Ovary (tissue), 3 donors: ENCODE measurements around the gene CRIM1.

Experiments used
- CTCF ChIP-seq, 3 donors: fragments of 450-650 bp in 2 of 3; fragments of 200-600 bp in 1 of 3; IDR thresholded peaks; one replicate each; pipeline versions ENCODE4 v1.5.1 to v1.8.0; 2016 to 2022; ENCODE audit warnings: antibody characterized with exemption in 3 of 3, mild to moderate bottlenecking in 1 of 3
- POLR2A ChIP-seq: fragments of 450-650 bp; IDR thresholded peaks from one replicate; pipeline ENCODE4 v1.6.1; 2017; ENCODE audit warnings: antibody characterized with exemption, mild to moderate bottlenecking, moderate library complexity
- donor health status: DM: no; HTN: no; CAD: no.

DNA sequence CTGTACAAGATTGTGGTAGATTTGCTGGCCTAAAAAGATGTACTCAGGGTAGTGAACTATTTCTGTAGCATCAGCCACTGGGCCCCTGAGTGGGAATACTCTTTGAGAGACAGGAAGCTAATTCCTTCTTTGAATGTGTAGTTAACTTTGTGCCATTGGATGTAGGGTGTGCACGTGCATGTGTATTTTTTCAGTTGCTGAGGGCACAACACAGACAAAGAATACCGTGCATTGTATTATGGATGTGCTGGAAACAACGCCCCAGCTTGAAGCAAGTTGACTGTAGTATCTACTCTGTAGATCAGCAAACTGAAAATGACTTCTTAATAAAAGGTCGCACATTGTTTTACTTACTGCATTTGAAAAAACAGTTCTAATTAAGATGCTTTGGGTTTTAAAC, 14.1 kb downstream of the CRIM1 start:
- TF ChIP-seq CTCF (IDR thresholded peaks at IDR 0.05) (no peak), POLR2A (no peak)
